Omental fat pad (tissue), 4 donors: ENCODE data around the gene DLG5. TPM values are rescaled to one million over a fixed set of nuclear protein-coding genes. Genes with fewer than 3 reads are reported as not detected.

Source experiments
- ATAC-seq: fragments of 150-250 bp; one replicate; pipeline ENCODE4 v1.9.1; 2016; ENCODE audit warnings: mild to moderate bottlenecking, moderate library complexity; ENCODE audit not compliant: low FRiP score
- DNase-seq: peaks from one replicate; pipeline ENCODE4 v3.0.0-alpha.2; 2019; ENCODE audit warnings: low spot score
- CTCF ChIP-seq, 3 donors: fragments of 450-650 bp; IDR thresholded peaks; one replicate each; pipeline ENCODE4 v1.5.1; 2016 to 2017; ENCODE audit warnings: antibody characterized with exemption in 3 of 3, mild to moderate bottlenecking in 3 of 3, moderate library complexity in 2 of 3
- small RNA-seq: library from RNA; depleted of rRNA; stranded (forward); fragments of <200 nt; gene quantifications from one replicate; pipeline ENCODE3, GENCODE V24; 2016
- total RNA-seq, 4 donors: library from RNA; depleted of rRNA; stranded (reverse); fragments of >200 nt; gene quantifications; one replicate each; pipeline ENCODE4 v1.1.0, GENCODE V29; 2016

The DLG5 gene
- total RNA-seq, 4 donors from 2014 or later: 28.1 to 42.7 (median 38.3) TPM

GRCh38 chr10:77756319-77757232 is 170.0 kb downstream of the DLG5 start:
- DNase-seq (no peak), ATAC-seq (no peak)
- TF ChIP-seq CTCF (IDR thresholded peaks at IDR 0.05): no peak

- ATAC-seq (no peak), DNase-seq (no peak)
- TF ChIP-seq CTCF (IDR thresholded peaks at IDR 0.05): no peak
These were observed 180.4 kb downstream of the DLG5 start for GRCh38 chr10:77746047-77746707.

GRCh38 chr10:77744245-77744644 is 182.3 kb downstream of the DLG5 start:
- ATAC-seq (no peak), DNase-seq (no peak)
- TF ChIP-seq CTCF (IDR thresholded peaks at IDR 0.05): no peak

- ATAC-seq: no peak
- TF ChIP-seq CTCF (IDR thresholded peaks at IDR 0.05): no peak
- DNase-seq: no peak
These were observed 184.4 kb downstream of the DLG5 start for GRCh38 chr10:77742172-77742571.

GRCh38 chr10:77741746-77742145 is 184.8 kb downstream of the DLG5 start:
- ATAC-seq: no peak
- no peak for TF ChIP-seq CTCF (IDR thresholded peaks at IDR 0.05)
- DNase-seq: no peak

Small RNA genes lying within 50 kb of the gene (small RNA-seq; reads per million reads assigned to genes)
- not detected for gene RF00017
- not detected for gene RN7SL284P
- gene RNU6-1266P: not detected

Other genes with a start within 250 kb of the DLG5 start
- 10 to 100 TPM in 3 of 4 donors, 1 to 10 TPM in 1; 9.6 to 18.5 (median 13.0) TPM for gene POLR3A, start 102.8 kb upstream of the DLG5 start, total RNA-seq
- gene RPS24, start 107.1 kb upstream of the DLG5 start, total RNA-seq: 1,000 to 10,000 TPM; 2,373 to 2,736 (median 2,495) TPM